Esophagus muscularis mucosa (tissue), 4 donors: ENCODE data around the gene LRRC37A3.
A peak's percentile ranks its signal among the peaks of the same experiment; 100 is the strongest.
"Not testable (repeated sequence)": the region's sequence is repeated elsewhere in the genome, so short reads cannot be mapped to it uniquely, and the experiment has no call there.

ENCODE experiments used
- CTCF ChIP-seq, 3 experiments: fragments of 200-600 bp in 2 of 3; fragments of 450-650 bp in 1 of 3; sonication (generic) in 2 of 3; IDR thresholded peaks; one replicate each; pipeline ENCODE4 v1.5.1; 2017 to 2019; ENCODE audit warnings: antibody characterized with exemption in 3 of 3, mild to moderate bottlenecking in 2 of 3, moderate library complexity in 1 of 3
- EP300 ChIP-seq: sonication (generic); formaldehyde crosslinking; IDR thresholded peaks from one replicate; pipeline ENCODE4 v1.6.1; 2017; ENCODE audit warnings: antibody characterized with exemption
- POLR2A ChIP-seq: fragments of 450-650 bp; IDR thresholded peaks from one replicate; pipeline ENCODE4 v1.6.1; 2017; ENCODE audit warnings: antibody characterized with exemption, moderate library complexity, mild to moderate bottlenecking, low read depth
- POLR2AphosphoS5 ChIP-seq, 2 donors: sonication (generic); formaldehyde crosslinking; IDR thresholded peaks; one replicate each; pipeline ENCODE4 v1.6.1; 2017; ENCODE audit warnings: antibody characterized with exemption in 2 of 2

- not testable (repeated sequence) for TF ChIP-seq CTCF (IDR thresholded peaks at IDR 0.05); EP300; POLR2A
- TF ChIP-seq POLR2AphosphoS5 (IDR thresholded peaks at IDR 0.05), result peak; percentile 23 to 26
Observed at GRCh38 chr17:64808178-64808977, 110.9 kb downstream of the LRRC37A3 start.
